Endothelial cell of umbilical vein (primary cell): ENCODE data around the gene EFTUD2.

Source experiments
- FOS ChIP-seq: IDR thresholded peaks from 2 replicates; pipeline ENCODE4 v1.6.1; 2011; ENCODE audit warnings: mild to moderate bottlenecking, low read length, moderate library complexity, borderline replicate concordance; ENCODE audit not compliant: insufficient read depth
- MYC ChIP-seq: IDR thresholded peaks from one replicate; pipeline ENCODE4 v1.6.1; 2011; ENCODE audit warnings: mild to moderate bottlenecking, low read depth, low read length
- POLR2A ChIP-seq: IDR thresholded peaks from 2 replicates; pipeline ENCODE4 v1.6.1; 2012; ENCODE audit warnings: low read depth, mild to moderate bottlenecking, control low read depth, low read length
- POLR2AphosphoS5 ChIP-seq: IDR thresholded peaks from 2 replicates; pipeline ENCODE4 v1.6.1; 2012; ENCODE audit warnings: low read depth, mild to moderate bottlenecking, control low read depth, low read length, moderate library complexity; ENCODE audit not compliant: insufficient read depth
- TF ChIP-seq, protein P1 (sequence below), 2 donors: IDR thresholded peaks; 1 replicate in 1 of 2; 2 replicates in 1 of 2; pipeline ENCODE4 v1.5.1; 2011; ENCODE audit warnings: low read length in 2 of 2, mild to moderate bottlenecking in 2 of 2, moderate library complexity in 2 of 2, control low read depth in 1 of 2, inconsistent platforms in 1 of 2, low read depth in 1 of 2; ENCODE audit not compliant: insufficient read depth in 1 of 2; ENCODE audit errors: extremely low read depth in 1 of 2

DNA sequence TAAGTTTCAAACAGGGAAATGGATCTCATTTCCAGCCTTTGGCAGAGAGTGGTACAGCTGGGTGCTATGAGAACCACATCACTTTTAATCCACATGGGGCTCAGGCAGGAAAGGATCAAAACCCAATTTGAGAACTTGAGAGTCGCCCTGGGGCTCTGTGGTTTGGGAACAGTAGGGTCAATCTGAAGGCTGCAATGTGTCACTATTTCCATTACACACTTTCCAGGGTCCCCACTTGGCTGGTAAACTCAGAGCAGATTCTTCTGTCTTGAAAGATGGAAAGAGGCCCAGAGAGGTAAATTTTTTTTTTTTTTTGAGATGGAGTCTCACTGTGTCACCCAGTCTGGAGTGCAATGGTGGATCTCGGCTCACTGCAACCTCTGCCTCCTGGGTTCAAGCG, 58.3 kb downstream of the EFTUD2 start:
- TF ChIP-seq, protein P1, sequence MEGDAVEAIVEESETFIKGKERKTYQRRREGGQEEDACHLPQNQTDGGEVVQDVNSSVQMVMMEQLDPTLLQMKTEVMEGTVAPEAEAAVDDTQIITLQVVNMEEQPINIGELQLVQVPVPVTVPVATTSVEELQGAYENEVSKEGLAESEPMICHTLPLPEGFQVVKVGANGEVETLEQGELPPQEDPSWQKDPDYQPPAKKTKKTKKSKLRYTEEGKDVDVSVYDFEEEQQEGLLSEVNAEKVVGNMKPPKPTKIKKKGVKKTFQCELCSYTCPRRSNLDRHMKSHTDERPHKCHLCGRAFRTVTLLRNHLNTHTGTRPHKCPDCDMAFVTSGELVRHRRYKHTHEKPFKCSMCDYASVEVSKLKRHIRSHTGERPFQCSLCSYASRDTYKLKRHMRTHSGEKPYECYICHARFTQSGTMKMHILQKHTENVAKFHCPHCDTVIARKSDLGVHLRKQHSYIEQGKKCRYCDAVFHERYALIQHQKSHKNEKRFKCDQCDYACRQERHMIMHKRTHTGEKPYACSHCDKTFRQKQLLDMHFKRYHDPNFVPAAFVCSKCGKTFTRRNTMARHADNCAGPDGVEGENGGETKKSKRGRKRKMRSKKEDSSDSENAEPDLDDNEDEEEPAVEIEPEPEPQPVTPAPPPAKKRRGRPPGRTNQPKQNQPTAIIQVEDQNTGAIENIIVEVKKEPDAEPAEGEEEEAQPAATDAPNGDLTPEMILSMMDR (IDR thresholded peaks at IDR 0.05; ENCODE audit: extremely low read depth in 1 of 2, insufficient read depth in 1 of 2, low read depth in 1 of 2, low read length in 2 of 2) = no peak
- TF ChIP-seq POLR2AphosphoS5 (no peak), POLR2A (no peak), FOS (no peak), MYC (no peak)
